Right atrium auricular region (tissue), 2 donors: ENCODE results near the gene LYPLAL1. TPM values are rescaled to one million over a fixed set of nuclear protein-coding genes. Genes with fewer than 3 reads are reported as not detected.

Source experiments
- DNase-seq: peaks from one replicate; pipeline ENCODE4 v3.0.0-alpha.2; 2019; ENCODE audit warnings: low spot score
- H3K27ac ChIP-seq, 2 donors: fragments of 200-600 bp; sonication (generic); 1 replicate in 1 of 2; 2 replicates in 1 of 2; pipeline ENCODE4 v1.5.1; 2016 to 2019
- H3K27me3 ChIP-seq, 2 donors: fragments of 200-600 bp; sonication (generic); one replicate each; pipeline versions ENCODE4 v1.5.1 to v1.6.0; 2017 to 2019
- H3K36me3 ChIP-seq: fragments of 200-600 bp; sonication (generic); one replicate; pipeline ENCODE4 v1.5.1; 2016
- H3K4me1 ChIP-seq, 2 donors: fragments of 200-600 bp; sonication (generic); one replicate each; pipeline versions ENCODE4 v1.5.1 to v1.6.0; 2017 to 2019
- H3K4me3 ChIP-seq, 2 donors: fragments of 200-600 bp; sonication (generic); 1 replicate in 1 of 2; 2 replicates in 1 of 2; pipeline ENCODE4 v1.5.1; 2017 to 2019; ENCODE audit warnings: mild to moderate bottlenecking in 1 of 2, moderate library complexity in 1 of 2
- H3K9me3 ChIP-seq, 2 donors: fragments of 200-600 bp; sonication (generic); one replicate each; pipeline ENCODE4 v1.5.1; 2019
- total RNA-seq, 2 donors: library from RNA; depleted of rRNA; stranded (reverse); fragments of >200 nt; gene quantifications; one replicate each; pipeline ENCODE4 v1.1.0, GENCODE V29; 2016
- TF ChIP-seq, protein P1 (sequence below), 2 donors: fragments of 200-600 bp; sonication (generic); IDR thresholded peaks; one replicate each; pipeline ENCODE4 v1.5.1; 2019; ENCODE audit warnings: antibody characterized with exemption in 2 of 2

Gene LYPLAL1
- total RNA-seq, 2 donors from 2014 or later: 32.6 to 35.9 TPM

DNA sequence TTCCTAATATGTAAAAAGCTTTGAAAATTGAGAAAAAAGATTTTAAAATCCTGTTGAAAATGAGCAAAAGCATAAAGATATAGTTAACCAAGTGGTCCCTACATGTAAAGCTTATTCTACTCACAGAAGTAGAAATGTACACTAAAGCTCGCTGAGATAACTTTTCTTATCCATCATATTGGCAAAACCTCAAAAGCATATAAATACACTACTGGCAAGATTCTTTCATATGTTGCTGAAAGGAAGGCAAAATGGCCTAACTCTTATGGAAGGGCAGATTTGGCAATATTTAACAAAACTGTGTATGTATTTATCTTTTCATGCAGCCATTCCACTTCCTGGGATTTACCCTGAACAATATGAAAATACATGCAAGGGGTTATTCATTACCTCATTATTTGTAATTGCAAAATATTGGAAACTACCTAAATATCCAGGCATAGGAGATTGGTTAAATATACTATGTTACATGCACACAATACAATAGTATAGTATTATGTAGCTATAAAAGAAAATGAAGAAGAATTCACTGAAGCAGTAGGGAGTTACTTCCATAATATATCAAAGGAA, 43.2 kb upstream of the LYPLAL1 start:
- no peaks in the 10 kb centered on the region for H3K9me3 ChIP-seq
- H3K36me3 ChIP-seq: no peaks in the 10 kb centered on the region
- H3K4me3 ChIP-seq: no peak overlapping the region
- H3K27me3 ChIP-seq: no peaks in the 10 kb centered on the region
- peaks cover 0 to 12% of the 10 kb centered on the region in 2 donors for H3K4me1 ChIP-seq
- DNase-seq: no peak
- TF ChIP-seq, protein P1, sequence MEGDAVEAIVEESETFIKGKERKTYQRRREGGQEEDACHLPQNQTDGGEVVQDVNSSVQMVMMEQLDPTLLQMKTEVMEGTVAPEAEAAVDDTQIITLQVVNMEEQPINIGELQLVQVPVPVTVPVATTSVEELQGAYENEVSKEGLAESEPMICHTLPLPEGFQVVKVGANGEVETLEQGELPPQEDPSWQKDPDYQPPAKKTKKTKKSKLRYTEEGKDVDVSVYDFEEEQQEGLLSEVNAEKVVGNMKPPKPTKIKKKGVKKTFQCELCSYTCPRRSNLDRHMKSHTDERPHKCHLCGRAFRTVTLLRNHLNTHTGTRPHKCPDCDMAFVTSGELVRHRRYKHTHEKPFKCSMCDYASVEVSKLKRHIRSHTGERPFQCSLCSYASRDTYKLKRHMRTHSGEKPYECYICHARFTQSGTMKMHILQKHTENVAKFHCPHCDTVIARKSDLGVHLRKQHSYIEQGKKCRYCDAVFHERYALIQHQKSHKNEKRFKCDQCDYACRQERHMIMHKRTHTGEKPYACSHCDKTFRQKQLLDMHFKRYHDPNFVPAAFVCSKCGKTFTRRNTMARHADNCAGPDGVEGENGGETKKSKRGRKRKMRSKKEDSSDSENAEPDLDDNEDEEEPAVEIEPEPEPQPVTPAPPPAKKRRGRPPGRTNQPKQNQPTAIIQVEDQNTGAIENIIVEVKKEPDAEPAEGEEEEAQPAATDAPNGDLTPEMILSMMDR (IDR thresholded peaks at IDR 0.05): no peak
- no peak overlapping the region for H3K27ac ChIP-seq

GRCh38 chr1:219132939-219133338, 40.7 kb upstream of the LYPLAL1 start:
- Histone ChIP-seq H3K36me3 (no peaks in the 10 kb centered on the region), H3K4me1 (no peaks in the 10 kb centered on the region), H3K4me3 (no peak overlapping the region), H3K9me3 (no peaks in the 10 kb centered on the region), H3K27ac (no peak overlapping the region), H3K27me3 (no peaks in the 10 kb centered on the region)
- TF ChIP-seq, protein P1 (IDR thresholded peaks at IDR 0.05): no peak
- DNase-seq: no peak

DNA sequence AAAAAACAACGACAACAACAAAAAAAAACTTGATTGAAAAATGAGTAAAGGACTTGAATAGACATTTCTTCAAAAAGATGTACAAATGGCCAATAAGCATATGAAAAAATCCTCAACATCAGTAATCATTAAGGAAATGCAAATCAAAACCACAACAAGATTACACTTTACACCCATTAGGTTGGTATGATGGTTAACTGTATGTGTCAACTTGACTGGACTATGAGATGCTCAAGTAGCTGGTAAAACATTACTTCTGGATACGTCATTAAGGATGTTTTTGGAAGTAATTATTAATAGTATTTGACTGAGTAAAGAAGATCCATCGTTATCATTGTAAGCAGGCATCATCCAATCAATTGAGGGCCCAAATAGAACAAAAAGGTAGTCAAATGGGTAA, 34.9 kb upstream of the LYPLAL1 start:
- DNase-seq: no peak
- no peaks in the 10 kb centered on the region for H3K4me1 ChIP-seq
- no peaks in the 10 kb centered on the region for H3K9me3 ChIP-seq
- no peak overlapping the region for H3K27ac ChIP-seq
- no peaks in the 10 kb centered on the region for H3K27me3 ChIP-seq
- TF ChIP-seq, protein P1 (IDR thresholded peaks at IDR 0.05): no peak
- no peaks in the 10 kb centered on the region for H3K36me3 ChIP-seq
- H3K4me3 ChIP-seq: no peak overlapping the region

- TF ChIP-seq, protein P1 (IDR thresholded peaks at IDR 0.05): no peak
- H3K9me3 ChIP-seq: no peaks in the 10 kb centered on the region
- no peak overlapping the region for H3K4me3 ChIP-seq
- no peaks in the 10 kb centered on the region for H3K36me3 ChIP-seq
- H3K4me1 ChIP-seq: no peaks in the 10 kb centered on the region
- H3K27ac ChIP-seq: no peak overlapping the region
- no peak for DNase-seq
- H3K27me3 ChIP-seq: no peaks in the 10 kb centered on the region
Observed at GRCh38 chr1:219140303-219140877, 33.3 kb upstream of the LYPLAL1 start.

DNA sequence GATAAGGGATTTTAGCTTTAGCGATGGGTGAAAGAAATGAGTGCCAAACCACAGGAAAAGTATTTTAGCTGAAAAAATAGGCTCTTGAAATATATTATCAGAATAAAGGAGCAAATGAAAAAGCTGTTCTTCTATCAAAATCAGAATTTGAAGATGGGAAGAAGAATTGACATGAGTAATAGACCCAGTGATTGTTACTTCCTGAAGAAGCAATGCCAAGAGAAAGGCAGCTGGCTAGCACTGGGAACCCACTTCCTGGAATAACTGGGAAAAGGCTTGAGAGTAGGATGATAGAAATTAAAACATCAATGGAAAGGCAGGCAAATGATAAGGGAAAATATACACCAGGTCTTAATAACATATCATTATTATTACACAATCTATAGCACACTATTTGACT, 29.9 kb upstream of the LYPLAL1 start:
- TF ChIP-seq, protein P1 (IDR thresholded peaks at IDR 0.05): no peak
- Histone ChIP-seq H3K9me3 (no peaks in the 10 kb centered on the region), H3K36me3 (no peaks in the 10 kb centered on the region), H3K4me1 (no peaks in the 10 kb centered on the region), H3K27ac (no peak overlapping the region), H3K27me3 (no peaks in the 10 kb centered on the region), H3K4me3 (no peak overlapping the region)
- DNase-seq: no peak
